HG02884 (cell line): ENCODE results near the gene PMEPA1.

Experiments
- ATAC-seq: cut with Tn5 transposase; IDR thresholded peaks from one replicate; pipeline ENCODE4 v1.9.1; 2021; ENCODE audit warnings: mild to moderate bottlenecking, moderate library complexity; ENCODE audit not compliant: unreplicated experiment

PMEPA1 gene, protein sequence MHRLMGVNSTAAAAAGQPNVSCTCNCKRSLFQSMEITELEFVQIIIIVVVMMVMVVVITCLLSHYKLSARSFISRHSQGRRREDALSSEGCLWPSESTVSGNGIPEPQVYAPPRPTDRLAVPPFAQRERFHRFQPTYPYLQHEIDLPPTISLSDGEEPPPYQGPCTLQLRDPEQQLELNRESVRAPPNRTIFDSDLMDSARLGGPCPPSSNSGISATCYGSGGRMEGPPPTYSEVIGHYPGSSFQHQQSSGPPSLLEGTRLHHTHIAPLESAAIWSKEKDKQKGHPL

DNA sequence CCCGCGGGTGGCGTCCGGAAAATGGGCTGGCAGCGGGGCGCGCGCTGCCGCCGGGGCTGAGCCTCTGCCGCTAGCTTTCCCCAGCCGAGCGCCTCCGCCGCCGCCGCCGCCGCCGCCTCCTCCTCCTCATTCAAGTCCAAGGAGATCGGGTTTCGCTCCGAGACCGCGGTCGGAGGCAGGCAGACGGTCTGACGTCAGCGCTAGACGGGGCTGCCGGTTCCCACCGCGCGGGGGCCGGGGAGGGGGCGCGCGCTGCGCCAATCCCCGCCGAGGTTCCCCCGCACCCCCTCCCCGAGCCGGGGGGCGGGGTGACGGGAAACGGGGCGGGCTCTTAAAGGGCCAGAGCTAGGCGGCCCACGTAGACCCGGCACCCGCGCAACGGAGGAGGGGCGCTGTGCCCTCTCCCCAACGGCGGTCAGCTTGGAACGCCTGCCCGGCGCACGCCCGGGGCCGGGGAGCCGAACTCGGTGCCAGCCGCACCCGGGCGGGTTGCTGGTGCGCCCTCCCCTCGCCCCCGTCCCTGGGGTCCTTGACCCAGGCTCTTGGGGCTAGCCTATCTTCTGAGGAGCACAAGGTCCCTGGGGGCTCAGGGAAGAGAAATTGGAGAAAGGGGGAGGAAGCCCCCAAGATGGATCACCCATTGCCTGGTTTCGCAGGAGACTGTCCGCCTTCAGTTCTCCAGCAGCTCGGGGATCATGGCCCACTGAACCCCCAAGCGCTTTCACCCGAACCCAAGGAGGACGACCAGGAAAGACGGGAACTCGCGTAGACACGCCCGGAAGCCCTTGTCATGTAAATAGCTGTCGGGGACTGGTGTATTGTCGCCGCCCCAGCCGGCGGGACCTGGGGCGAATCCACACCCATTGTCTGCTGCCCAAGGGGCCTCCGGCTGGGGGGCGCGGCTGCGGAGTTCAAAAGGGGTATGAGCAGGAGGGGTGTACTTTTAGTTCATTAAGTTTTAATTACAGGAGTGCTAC lies at the start of gene PMEPA1:
Gene PMEPA1 (minus strand): TSS at position 193 of the 977 bp plus-strand sequence. CDS start 433 bp downstream, outside the sequence.
- ATAC-seq, result peak; percentile 77

DNA sequence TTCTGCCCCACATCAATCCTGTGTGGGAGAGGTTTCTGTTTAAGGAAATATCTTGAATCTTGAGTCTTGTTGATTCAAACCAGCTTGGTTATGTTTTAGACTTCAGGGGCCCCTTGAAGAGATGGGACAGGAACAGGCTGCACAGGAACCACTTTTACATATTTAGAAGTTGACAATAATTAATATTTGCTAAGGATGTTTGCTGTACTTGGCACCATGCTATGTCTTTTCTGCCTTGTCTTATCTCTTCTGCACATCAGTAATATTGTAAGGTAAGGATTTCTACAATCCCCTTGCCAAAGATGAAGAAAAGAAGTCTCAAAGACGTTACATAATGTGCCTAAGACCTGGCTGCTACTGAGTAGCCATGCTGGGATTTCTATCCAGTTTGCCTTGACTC lies 48.0 kb upstream of the PMEPA1 start:
- ATAC-seq, result no peak

DNA sequence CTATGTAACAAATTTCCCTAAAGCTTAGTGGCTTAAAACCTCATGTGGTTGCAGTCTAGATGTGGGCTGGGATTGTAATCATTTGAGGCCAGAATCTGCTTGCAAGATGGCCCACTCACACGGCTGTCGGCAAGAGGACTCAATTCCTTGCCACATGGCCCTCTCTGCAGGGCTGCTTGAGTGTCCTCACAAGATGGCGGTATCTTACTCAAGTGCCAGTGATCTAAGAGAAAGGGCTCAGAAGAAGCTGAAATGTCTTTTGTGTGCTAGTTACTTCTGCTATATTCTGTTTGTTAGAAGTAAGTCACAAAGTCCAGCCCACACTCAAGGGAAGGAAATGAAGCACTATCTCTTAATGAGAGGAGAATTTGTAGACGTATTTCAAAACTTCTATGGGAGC lies 47.1 kb upstream of the PMEPA1 start:
- ATAC-seq, result no peak

DNA sequence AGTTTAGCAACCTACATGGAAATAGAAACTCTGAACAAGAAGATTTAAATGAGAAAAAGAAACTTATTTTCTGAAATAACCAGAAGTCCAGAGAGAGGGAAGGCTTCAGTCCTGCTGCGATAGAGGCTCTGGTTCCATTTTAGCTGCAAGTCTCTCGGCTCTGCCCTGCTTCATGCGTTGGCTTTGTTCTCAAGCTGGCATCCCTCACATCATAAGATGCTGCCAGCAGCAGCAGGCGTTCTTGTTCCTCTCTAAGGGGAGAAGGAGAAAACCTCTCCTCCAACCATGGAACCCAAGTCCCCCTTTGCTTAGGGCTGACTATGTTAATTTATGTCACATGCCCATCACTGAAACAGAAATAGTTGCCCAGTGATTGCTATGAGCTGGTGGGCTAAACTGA lies 46.4 kb upstream of the PMEPA1 start:
- no peak for ATAC-seq

DNA sequence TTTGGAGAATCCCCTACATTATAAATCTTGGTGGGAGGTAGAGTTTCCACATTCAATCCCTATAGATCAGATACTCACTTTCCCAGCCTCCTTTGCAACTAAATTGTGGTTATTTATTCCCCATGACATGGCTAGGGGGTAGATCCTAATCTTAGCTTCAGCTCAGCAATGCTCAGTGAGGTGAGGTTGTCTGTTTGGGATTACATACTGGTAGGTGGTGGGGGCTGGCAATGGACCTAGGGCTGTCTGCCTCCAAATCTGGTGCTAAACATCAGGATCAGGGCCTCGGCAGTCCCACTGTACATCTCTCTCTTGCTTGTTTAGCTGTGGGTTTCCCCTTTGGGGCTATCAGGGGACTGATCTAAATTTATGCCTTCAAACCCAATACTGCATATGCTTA lies 45.8 kb upstream of the PMEPA1 start:
- ATAC-seq, result no peak

DNA sequence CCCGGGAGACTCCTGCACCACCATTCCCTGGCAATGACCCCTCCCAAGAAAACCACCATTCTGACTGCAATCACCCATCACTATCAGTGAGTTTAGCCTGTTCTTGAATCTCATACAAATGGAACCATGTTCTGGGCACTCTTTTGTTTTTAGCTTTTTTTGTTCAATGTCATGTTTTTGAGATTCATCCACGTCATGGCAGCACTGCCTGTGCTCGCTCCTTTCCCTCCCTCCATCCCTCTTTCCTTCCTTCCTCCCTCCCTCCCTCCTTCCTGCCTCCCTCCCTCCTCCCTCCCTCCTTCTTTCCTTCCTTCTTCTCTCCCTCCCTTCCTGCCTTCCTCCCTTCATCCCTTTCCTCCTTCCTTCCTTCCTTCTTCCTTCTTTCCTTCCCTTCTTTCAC lies 44.4 kb upstream of the PMEPA1 start:
- no peak for ATAC-seq

DNA sequence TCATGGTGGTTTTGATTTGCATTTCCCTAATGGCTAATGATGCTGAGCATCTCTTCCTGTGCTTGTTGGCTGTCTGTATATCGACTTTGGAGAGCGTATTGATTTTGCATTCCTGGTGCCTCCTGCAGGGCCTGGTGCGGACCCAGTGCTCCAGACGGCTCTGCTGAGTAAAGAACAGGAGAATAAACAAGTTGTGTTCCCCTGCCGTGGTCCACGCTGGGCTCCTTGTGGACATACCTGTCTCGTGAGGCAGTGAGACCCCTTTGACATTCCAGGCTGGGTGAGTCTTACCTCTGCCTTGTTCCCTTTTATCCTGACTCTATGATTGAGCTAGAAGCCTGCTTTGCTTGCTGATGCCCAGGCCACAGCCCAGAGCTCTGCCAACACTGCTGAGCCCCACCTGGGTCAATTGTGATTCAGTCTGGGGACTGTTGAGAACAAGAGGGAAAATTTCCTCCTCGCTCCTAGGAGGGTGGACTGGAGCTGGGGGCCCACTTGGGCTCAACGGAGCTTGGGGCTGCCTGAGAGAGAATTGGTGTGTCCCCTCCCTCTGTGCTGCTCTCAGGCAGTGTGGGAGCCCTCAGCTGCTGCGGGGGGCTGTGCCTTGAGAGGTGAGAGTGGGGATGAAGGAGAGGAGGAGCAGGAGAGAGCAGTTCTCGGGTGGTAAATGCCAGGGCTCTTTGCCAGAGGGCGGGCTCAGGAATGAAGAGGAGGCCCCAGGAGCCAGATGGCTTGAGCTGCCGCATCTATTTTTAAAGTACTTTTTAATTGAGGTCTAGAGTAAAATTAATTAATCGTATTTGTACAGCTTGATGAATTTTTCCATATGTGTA lies 43.7 kb upstream of the PMEPA1 start:
- ATAC-seq, result no peak

DNA sequence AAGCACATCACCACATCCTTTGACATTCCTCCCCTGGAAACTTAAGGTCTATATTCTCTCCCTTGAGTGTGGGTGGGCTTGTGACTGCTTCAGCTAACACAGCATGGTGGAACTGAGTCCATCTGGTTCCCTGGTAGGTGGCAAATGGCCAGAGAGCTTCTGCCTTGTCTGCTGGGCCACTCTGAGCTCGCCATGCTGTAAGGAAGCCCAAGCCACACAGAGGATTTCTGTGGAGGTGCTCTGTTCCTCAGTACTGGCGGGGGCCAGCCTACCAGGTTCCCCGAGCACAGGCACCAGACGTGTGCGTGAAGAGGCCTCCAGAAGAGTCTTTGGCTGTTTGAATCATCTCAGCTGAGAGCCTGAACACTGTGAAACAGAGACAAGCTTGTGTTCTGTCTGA lies 41.6 kb upstream of the PMEPA1 start:
- ATAC-seq, result no peak

DNA sequence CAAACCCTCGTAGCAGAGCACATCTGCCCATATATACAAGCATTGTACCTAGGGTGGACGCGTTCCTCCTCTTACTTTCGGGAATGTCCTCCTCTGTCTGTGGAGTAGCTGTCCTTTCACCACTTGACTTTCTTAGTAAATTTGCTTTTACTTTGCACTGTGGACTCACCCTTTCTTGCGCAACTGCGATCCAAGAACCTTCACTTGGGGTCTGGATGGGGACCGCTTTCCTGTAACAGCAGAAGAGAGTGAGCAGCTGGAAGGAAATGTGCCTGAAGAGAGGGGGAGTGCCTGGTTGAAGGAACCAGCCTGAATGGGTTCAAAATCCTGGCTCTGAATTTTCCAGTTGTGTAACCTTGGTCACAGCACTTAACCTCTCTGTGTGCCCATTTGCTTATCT lies 40.1 kb upstream of the PMEPA1 start:
- no peak for ATAC-seq

DNA sequence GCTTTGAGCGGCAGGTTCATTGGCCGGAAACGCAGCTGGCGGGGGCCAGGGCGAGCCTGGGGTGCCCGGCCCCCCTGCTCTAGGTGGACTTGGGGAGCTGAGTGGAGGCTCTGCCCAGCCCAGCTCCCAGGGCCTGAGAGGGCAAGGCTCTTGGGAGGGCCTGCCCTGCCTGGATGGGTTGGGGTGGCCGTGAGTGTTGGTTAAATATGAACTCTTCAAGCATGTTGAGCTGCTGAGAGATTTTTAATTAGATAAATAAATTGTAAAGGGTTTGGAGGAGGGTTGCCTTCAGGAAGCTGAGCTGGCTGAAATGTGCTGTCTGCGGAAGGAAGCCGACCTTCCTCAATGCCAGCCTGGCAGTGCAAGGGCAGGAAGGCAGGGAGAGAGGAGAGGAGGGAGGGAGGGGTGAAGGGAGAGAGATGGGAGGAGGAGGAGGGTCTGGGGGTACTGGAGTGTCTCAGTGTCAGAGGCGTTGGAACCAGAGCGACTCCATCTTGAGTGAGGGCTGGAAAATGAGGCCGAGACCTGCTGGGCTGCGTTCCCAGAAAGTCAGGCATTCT lies 39.4 kb upstream of the PMEPA1 start:
- no peak for ATAC-seq

DNA sequence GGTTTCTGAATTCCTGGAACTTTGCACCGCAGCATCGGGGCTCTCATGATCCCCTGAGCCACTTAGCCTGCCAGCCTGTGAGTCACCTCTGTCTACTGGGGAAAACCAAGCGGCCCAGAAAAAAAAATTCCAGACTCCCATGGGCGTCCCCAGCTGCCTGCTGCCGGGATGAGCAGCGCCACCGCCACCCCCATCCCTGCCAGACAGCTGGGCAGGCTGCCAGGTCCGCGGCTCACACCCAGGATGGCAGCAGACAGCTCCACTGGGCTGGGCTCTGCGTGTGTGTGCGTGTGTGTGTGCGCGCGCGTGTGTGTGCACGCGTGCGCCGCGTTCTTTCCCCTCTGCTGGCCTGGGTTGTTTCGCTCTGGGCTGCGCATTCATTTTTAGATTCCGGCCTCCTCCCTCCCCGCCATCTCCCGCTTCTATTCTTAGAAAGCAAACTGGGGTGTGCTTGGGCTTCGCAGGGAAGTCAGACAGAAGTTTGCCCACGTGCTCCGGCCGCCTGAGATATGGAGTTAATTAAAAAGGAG lies 38.9 kb upstream of the PMEPA1 start:
- peak; percentile 61 for ATAC-seq

DNA sequence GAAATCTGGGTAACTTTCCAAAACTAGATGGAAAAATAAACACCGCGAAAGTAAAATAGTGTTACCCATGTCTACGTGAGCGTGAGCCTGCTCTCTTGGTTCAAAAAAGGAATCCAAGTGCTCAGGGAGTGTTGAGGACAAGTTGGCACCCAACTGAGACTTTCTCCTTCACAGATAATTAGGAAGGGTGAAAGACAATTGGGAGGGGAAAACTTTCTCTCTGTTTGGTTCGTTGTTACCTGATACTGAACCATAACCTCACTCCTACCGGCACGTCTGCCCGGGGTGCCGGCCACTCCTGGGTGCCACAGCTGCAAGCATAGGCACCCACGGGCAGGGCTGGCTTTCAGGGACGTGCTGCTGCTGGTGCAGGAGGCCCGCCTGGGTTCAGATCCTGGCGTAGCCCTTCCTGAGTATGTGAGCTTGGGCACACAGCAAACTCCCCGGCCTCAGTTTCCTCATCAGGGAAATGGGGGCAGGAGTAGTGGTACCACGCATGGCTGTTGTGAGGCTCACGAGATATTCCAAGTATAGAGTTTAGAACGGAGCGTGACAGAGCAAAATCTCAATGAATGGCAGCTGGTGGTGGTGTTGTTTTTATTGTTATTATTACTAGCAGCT lies 38.2 kb upstream of the PMEPA1 start:
- no peak for ATAC-seq

DNA sequence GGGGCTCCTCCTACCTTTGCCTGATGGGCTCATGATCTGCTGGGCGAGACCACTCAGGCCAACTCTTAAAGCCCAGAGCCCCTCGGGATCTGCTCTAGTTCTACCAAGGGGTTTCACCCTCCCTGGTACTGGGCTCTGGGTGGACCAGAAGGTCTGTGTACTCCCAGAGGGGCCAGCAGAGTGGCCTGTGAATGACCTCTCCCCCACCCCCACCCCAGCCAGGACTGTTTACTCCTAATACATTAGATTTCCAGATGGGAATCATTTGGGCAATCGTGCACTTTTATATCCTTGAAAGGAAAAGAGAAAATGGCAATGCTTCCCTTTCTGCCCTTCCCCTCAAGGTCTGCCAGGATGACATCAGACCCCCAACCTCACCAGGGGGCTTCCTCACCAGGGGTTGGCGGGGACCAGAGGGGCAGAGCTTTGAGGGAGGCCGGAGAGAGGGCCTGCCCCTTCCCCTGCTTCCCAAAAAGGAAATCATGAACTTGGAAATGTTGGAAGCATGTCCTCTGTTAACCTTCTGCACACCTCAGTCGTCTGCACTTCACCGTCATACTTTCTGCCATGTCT lies 37.1 kb upstream of the PMEPA1 start:
- ATAC-seq, result no peak

DNA sequence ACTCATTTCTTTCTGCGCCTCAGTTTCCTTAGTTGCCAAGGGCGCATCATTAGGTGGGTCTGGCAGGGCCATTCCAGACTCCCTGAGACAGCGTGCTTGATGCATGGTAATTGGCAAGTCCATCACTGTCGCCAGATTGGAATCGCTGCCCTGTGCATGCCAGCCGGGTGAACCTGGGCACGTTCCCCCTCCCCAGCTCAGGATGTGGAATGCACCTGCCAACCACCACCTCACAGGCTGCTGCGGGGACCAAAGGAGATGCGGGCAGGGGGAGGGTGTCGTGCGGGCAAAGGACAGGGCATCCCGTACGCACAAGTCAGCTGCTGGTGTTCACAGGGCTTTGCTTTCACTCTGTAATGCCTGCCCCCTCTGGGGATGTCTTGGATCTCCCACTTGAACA lies 36.4 kb upstream of the PMEPA1 start:
- ATAC-seq, result no peak

DNA sequence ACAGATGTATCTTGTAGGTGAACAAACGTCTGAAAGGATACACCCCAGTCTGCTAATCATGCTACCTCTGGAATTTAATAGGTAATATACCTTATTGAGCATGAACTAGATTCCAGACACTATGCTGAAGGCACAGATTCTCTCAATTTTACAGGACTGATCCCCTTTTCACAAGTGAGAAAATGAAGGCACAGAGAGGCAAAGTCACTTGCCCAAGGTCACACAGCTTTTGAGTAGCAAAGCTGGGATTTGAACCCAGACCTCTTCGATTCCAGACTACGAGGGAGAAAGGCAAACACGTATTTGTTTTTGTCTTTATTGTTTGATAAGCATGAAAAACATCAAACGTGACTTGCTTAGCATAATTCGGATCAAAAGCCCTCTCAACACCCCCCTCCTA lies 34.4 kb upstream of the PMEPA1 start:
- no peak for ATAC-seq

DNA sequence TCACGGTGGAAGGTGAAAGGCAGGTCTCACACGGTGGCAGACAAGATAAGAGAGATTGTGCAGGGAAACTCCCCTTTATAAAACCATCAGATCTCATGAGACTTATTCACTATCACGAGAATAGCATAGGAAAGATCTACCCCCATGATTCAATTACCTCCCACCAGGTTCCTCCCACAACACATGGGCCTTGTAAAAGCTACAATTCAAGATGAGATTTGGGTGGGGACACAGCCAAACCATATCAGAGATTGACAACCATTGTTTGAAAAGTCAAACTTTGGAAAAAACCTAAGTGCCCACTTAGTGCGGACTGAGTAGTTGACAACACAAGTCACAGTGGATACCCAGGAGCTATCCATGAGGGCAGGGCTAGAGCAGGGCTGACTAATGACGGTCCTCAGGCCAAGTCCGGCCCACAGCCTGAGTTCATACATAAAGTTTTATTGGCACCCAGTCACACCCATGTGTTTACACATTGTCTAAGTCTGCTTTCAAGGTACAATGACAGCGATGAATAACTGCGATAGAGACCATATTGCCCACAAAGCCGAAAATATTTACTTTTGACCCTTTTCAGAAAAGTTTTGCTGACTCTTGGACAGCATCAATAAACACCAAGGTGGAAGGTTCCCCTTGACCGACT lies 33.8 kb upstream of the PMEPA1 start:
- ATAC-seq, result no peak

DNA sequence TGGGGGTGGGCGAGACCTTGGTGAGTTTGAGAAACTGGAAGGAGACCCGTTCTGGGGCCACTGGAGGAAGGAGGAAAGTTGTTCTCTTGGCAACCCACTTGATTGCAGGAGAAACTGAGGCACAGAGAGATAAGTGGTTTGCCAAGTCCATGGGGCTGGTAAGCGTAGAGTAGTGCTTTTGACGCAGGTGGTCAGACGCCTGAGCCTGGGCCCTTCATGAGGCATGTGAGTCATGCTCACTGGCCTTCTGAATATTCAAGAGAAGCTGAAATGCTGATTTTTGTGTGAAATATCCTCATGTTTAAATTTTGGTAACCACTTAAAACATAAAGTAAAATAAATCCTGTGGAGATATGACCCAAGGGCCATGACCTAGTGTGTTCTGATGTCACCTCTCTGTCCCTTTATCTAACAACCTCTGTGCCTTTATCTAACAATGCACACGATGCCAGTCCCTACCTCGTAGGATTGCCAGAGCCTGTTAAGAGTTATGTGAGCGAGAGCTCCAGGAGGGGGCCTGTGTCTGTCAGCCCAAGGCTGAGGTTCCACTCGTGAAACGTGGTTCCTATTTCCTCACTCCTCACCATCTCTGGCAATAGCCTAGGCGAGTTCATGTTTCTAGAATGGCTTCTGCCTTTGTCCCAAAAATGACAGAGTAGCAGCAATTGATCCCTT lies 32.8 kb upstream of the PMEPA1 start:
- no peak for ATAC-seq

DNA sequence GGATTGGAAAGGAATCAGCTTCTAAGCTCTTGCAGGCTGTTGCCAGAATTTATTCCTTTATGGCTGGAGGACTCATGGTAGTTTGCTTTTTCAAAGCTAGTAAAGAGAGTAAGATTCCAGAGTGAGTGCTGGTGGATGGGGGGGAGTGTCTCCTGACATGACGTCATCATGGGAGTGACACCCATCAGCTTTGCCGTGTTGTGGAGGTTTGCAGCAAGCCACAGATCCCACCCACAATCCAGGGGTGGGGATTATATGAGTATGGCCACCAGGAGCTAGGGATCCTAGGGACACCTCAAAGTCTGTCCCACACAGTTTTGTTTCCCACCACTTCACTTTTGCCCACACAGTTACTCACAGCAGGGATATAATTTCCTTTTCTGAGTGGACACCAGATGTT lies 28.7 kb upstream of the PMEPA1 start:
- ATAC-seq, result no peak

DNA sequence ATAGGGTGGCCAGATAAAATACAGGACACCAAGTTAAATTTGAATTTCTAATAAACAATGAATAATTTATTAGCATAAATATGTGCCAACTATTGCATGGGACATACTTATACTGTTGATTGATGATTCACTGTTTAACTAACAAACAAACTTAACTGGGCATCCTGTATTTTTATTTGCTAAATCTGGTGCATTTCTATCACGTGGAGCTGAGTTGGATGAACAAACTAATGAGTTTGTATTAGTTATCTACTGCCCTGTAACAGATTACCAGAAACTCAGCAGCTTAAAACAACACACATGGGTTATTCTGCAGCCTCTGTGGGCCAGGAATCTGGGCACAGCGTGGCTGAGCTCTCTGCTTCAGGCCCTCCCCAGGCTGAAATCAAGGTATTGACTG lies 28.2 kb upstream of the PMEPA1 start:
- ATAC-seq, result no peak
